HEK293T (cell line): Measurements from ENCODE around the gene PYGO1.

Source experiments
- BHLHE40 ChIP-seq: fragments of 450-650 bp; IDR thresholded peaks from 2 replicates; pipeline ENCODE4 v1.6.1; 2016; ENCODE audit warnings: mild to moderate bottlenecking, moderate library complexity, borderline replicate concordance
- HDGF ChIP-seq: fragments of 450-650 bp; IDR thresholded peaks from 2 replicates; pipeline ENCODE4 v1.6.1; 2017; ENCODE audit warnings: antibody characterized with exemption, borderline replicate concordance
- L3MBTL2 ChIP-seq: fragments of 450-650 bp; conservative IDR thresholded peaks from 2 replicates; pipeline ENCODE4 v1.6.1; 2016; ENCODE audit warnings: mild to moderate bottlenecking

DNA sequence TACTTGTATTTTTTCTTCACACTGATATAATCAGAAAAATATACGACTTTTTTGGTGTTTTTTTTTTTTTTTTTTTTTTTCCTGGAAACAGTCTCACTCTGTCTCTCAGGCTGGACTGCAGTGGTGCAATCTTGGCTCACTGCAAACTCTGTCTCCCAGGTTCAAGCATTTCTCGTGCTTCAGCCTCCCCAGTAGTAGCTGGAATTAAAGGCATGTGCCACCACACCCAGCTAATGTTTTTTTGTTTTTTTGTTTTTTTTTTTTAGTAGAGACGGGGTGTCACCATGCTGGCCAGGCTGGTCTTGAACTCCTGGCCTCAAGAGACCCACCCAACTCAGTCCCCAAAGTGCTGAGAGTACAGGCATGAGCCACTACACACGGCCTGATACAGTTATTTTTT, 59.3 kb downstream of the PYGO1 start:
- no peak for TF ChIP-seq L3MBTL2
- no peak for TF ChIP-seq BHLHE40
- no peak for TF ChIP-seq HDGF
